Liver (tissue), 3 donors: Measurements from ENCODE around the gene TBX5.

Experiments
- ATF3 ChIP-seq: IDR thresholded peaks from 2 replicates; pipeline ENCODE4 v1.6.1; 2016; ENCODE audit warnings: antibody characterized with exemption
- EGR1 ChIP-seq, 2 donors: IDR thresholded peaks; 2 replicates each; pipeline ENCODE4 v1.6.1; 2016 to 2018; ENCODE audit warnings: antibody characterized with exemption in 2 of 2, low read depth in 2 of 2
- HNF4G ChIP-seq: IDR thresholded peaks from 2 replicates; pipeline ENCODE4 v1.6.1; 2016; ENCODE audit warnings: antibody characterized with exemption
- MAX ChIP-seq: IDR thresholded peaks from 2 replicates; pipeline ENCODE4 v1.6.1; 2016; ENCODE audit warnings: antibody characterized with exemption
- RAD21 ChIP-seq, 2 donors: IDR thresholded peaks; 2 replicates each; pipeline ENCODE4 v1.6.1; 2016; ENCODE audit warnings: antibody characterized with exemption in 2 of 2, mild to moderate bottlenecking in 2 of 2
- REST ChIP-seq: IDR thresholded peaks from 2 replicates; pipeline ENCODE4 v1.6.1; 2016; ENCODE audit warnings: antibody characterized with exemption, mild to moderate bottlenecking
- RXRA ChIP-seq, 2 donors: IDR thresholded peaks; 2 replicates each; pipeline ENCODE4 v1.6.1; 2017 to 2018; ENCODE audit warnings: antibody characterized with exemption in 2 of 2, mild to moderate bottlenecking in 1 of 2
- SP1 ChIP-seq: IDR thresholded peaks from 2 replicates; pipeline ENCODE4 v1.6.1; 2018; ENCODE audit warnings: antibody characterized with exemption, mild to moderate bottlenecking
- TAF1 ChIP-seq: conservative IDR thresholded peaks from 2 replicates; pipeline ENCODE4 v1.6.1; 2016; ENCODE audit warnings: antibody characterized with exemption, mild to moderate bottlenecking
- YY1 ChIP-seq: IDR thresholded peaks from 2 replicates; pipeline ENCODE4 v1.6.1; 2016; ENCODE audit warnings: antibody characterized with exemption, mild to moderate bottlenecking
- ZBTB33 ChIP-seq: IDR thresholded peaks from 2 replicates; pipeline ENCODE4 v1.6.1; 2016; ENCODE audit warnings: antibody characterized with exemption
- TF ChIP-seq, protein P1 (sequence below): fragments of 150-350 bp; IDR thresholded peaks from 2 replicates; pipeline ENCODE4 v1.5.1; 2017; ENCODE audit warnings: improper control_type of control experiment, low read depth, low read length; ENCODE audit not compliant: missing input control
- donor health status: healthy.
- donor health status: healthy.

GRCh38 chr12:114321524-114321923 lies 84.4 kb downstream of the TBX5 start:
- TF ChIP-seq TAF1 (no peak), RXRA (IDR thresholded peaks at IDR 0.05) (no peak), HNF4G (no peak), RAD21 (IDR thresholded peaks at IDR 0.05) (no peak), EGR1 (IDR thresholded peaks at IDR 0.05; ENCODE audit: low read depth in 2 of 2) (no peak), ZBTB33 (no peak), SP1 (no peak), REST (no peak), MAX (no peak), YY1 (no peak), ATF3 (no peak)
- TF ChIP-seq, protein P1, sequence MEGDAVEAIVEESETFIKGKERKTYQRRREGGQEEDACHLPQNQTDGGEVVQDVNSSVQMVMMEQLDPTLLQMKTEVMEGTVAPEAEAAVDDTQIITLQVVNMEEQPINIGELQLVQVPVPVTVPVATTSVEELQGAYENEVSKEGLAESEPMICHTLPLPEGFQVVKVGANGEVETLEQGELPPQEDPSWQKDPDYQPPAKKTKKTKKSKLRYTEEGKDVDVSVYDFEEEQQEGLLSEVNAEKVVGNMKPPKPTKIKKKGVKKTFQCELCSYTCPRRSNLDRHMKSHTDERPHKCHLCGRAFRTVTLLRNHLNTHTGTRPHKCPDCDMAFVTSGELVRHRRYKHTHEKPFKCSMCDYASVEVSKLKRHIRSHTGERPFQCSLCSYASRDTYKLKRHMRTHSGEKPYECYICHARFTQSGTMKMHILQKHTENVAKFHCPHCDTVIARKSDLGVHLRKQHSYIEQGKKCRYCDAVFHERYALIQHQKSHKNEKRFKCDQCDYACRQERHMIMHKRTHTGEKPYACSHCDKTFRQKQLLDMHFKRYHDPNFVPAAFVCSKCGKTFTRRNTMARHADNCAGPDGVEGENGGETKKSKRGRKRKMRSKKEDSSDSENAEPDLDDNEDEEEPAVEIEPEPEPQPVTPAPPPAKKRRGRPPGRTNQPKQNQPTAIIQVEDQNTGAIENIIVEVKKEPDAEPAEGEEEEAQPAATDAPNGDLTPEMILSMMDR, result no peak
